ENCODE results near the gene RPTOR.

Gene RPTOR

GRCh38 chr17:80599546-80600305, 55.1 kb downstream of the RPTOR start:
- TF ChIP-seq POLR2A (IDR thresholded peaks at IDR 0.05; ENCODE audit: low read depth, low read length), result no peak
- FAIRE-seq, result no peak
- DNase-seq (ENCODE audit: insufficient read length, low spot score), result no peak

- no peak for TF ChIP-seq POLR2A (IDR thresholded peaks at IDR 0.05; ENCODE audit: low read depth, low read length)
- DNase-seq (ENCODE audit: insufficient read length, low spot score), result no peak
- FAIRE-seq, result no peak
Measured at GRCh38 chr17:80601146-80601545, 56.5 kb downstream of the RPTOR start.

- FAIRE-seq, result no peak
- TF ChIP-seq POLR2A (IDR thresholded peaks at IDR 0.05; ENCODE audit: low read depth, low read length), result no peak
- no peak for DNase-seq (ENCODE audit: insufficient read length, low spot score)
Measured at GRCh38 chr17:80603396-80603795, 58.8 kb downstream of the RPTOR start.

GRCh38 chr17:80604009-80604669, 59.5 kb downstream of the RPTOR start:
- no peak for DNase-seq (ENCODE audit: insufficient read length, low spot score)
- no peak for FAIRE-seq
- TF ChIP-seq POLR2A (IDR thresholded peaks at IDR 0.05; ENCODE audit: low read depth, low read length), result no peak

GRCh38 chr17:80604670-80605010, 60.0 kb downstream of the RPTOR start:
- FAIRE-seq, result no peak
- TF ChIP-seq POLR2A (IDR thresholded peaks at IDR 0.05; ENCODE audit: low read depth, low read length), result no peak

GRCh38 chr17:80605326-80606066, 60.9 kb downstream of the RPTOR start:
- no peak for FAIRE-seq
- DNase-seq (ENCODE audit: insufficient read length, low spot score), result peak; percentile 65
- TF ChIP-seq POLR2A (IDR thresholded peaks at IDR 0.05; ENCODE audit: low read depth, low read length), result no peak

More at GRCh38 chr17:80604670-80605010, 60.0 kb downstream of the RPTOR start:
- no peak for DNase-seq (ENCODE audit: insufficient read length, low spot score)

- FAIRE-seq (no peak), DNase-seq (ENCODE audit: insufficient read length, low spot score) (no peak)
- no peak for TF ChIP-seq POLR2A (IDR thresholded peaks at IDR 0.05; ENCODE audit: low read depth, low read length)
Measured at GRCh38 chr17:80608326-80608725, 63.7 kb downstream of the RPTOR start.

- FAIRE-seq (no peak), DNase-seq (ENCODE audit: insufficient read length, low spot score) (no peak)
- no peak for TF ChIP-seq POLR2A (IDR thresholded peaks at IDR 0.05; ENCODE audit: low read depth, low read length)
Measured at GRCh38 chr17:80609757-80610156, 65.1 kb downstream of the RPTOR start.

- DNase-seq (ENCODE audit: insufficient read length, low spot score) (no peak), FAIRE-seq (no peak)
- no peak for TF ChIP-seq POLR2A (IDR thresholded peaks at IDR 0.05; ENCODE audit: low read depth, low read length)
Measured at GRCh38 chr17:80611816-80612215, 67.2 kb downstream of the RPTOR start.

- no peak for TF ChIP-seq POLR2A (IDR thresholded peaks at IDR 0.05; ENCODE audit: low read depth, low read length)
- DNase-seq (ENCODE audit: insufficient read length, low spot score) (no peak), FAIRE-seq (no peak)
Measured at GRCh38 chr17:80612997-80613731, 68.5 kb downstream of the RPTOR start.

- FAIRE-seq (no peak), DNase-seq (ENCODE audit: insufficient read length, low spot score) (no peak)
- TF ChIP-seq POLR2A (IDR thresholded peaks at IDR 0.05; ENCODE audit: low read depth, low read length), result no peak
Measured at GRCh38 chr17:80613732-80614071, 69.1 kb downstream of the RPTOR start.

- TF ChIP-seq POLR2A (IDR thresholded peaks at IDR 0.05; ENCODE audit: low read depth, low read length), result no peak
- DNase-seq (ENCODE audit: insufficient read length, low spot score) (no peak), FAIRE-seq (no peak)
Measured at GRCh38 chr17:80614332-80615047, 69.9 kb downstream of the RPTOR start.

- no peak for TF ChIP-seq POLR2A (IDR thresholded peaks at IDR 0.05; ENCODE audit: low read depth, low read length)
- FAIRE-seq (no peak), DNase-seq (ENCODE audit: insufficient read length, low spot score) (no peak)
Measured at GRCh38 chr17:80615376-80615775, 70.7 kb downstream of the RPTOR start.
